K562 (cell line): ENCODE results near the gene TFDP1. TPM values are rescaled to one million over a fixed set of nuclear protein-coding genes. Genes with fewer than 3 reads are reported as not detected.

Source experiments
- ARID2 ChIP-seq: fragments of 450-650 bp; IDR thresholded peaks from 2 replicates; pipeline ENCODE4 v1.6.1; 2017; ENCODE audit warnings: antibody characterized with exemption, mild to moderate bottlenecking
- BRD9 ChIP-seq: fragments of 450-650 bp; IDR thresholded peaks from 2 replicates; pipeline ENCODE4 v1.6.1; 2018; ENCODE audit warnings: low read depth; ENCODE audit not compliant: partially characterized antibody
- CXXC5 ChIP-seq: fragments of 250-450 bp; sonication (Bioruptor Pico); IDR thresholded peaks from 2 replicates; pipeline ENCODE4 v1.8.0; 2022; ENCODE audit warnings: inconsistent platforms, mild to moderate bottlenecking, moderate library complexity
- DNMT1 ChIP-seq: fragments of 450-650 bp; IDR thresholded peaks from 2 replicates; pipeline ENCODE4 v1.6.1; 2016; ENCODE audit warnings: antibody characterized with exemption, mild to moderate bottlenecking
- E2F3 ChIP-seq: fragments of 250-450 bp; sonication (Bioruptor Pico); IDR thresholded peaks from 2 replicates; pipeline ENCODE4 v1.4.0; 2020; ENCODE audit warnings: mild to moderate bottlenecking
- L3MBTL2 ChIP-seq: fragments of 450-650 bp; IDR thresholded peaks from 2 replicates; pipeline ENCODE4 v1.6.1; 2016; ENCODE audit warnings: mild to moderate bottlenecking, moderate library complexity
- MTA3 ChIP-seq: fragments of 450-650 bp; formaldehyde crosslinking; IDR thresholded peaks from 2 replicates; pipeline ENCODE4 v1.6.1; 2017; ENCODE audit warnings: mild to moderate bottlenecking, borderline replicate concordance
- NONO ChIP-seq, 2 experiments: fragments of 200-400 bp in 1 of 2; fragments of 450-650 bp in 1 of 2; formaldehyde crosslinking in 1 of 2; IDR thresholded peaks; 2 replicates each; pipeline ENCODE4 v1.6.1; 2017; ENCODE audit warnings: low read depth in 2 of 2, mild to moderate bottlenecking in 2 of 2, moderate library complexity in 2 of 2, low read length in 1 of 2
- NRF1 ChIP-seq, 2 experiments: fragments of 450-650 bp; IDR thresholded peaks in 1 of 2; conservative IDR thresholded peaks in 1 of 2; 2 replicates each; pipeline ENCODE4 v1.6.1; 2014; ENCODE audit warnings: mild to moderate bottlenecking in 2 of 2
- PRPF4 ChIP-seq: fragments of 200-400 bp; formaldehyde crosslinking; IDR thresholded peaks from one replicate; pipeline ENCODE4 v1.6.1; 2017; ENCODE audit warnings: low read length, low read depth, mild to moderate bottlenecking; ENCODE audit not compliant: insufficient read depth, poor library complexity, severe bottlenecking
- RB1 ChIP-seq: fragments of 450-650 bp; IDR thresholded peaks from 2 replicates; pipeline ENCODE4 v1.6.1; 2017; ENCODE audit warnings: low read depth, mild to moderate bottlenecking
- SP1 ChIP-seq: sonication (generic); formaldehyde crosslinking; IDR thresholded peaks from 2 replicates; pipeline ENCODE4 v1.8.1; 2022; ENCODE audit warnings: mild to moderate bottlenecking, missing genetic modification reagents
- YY1 ChIP-seq, 3 experiments: IDR thresholded peaks; 2 replicates each; pipeline ENCODE4 v1.6.1; 2011; ENCODE audit warnings: low read length in 2 of 3, mild to moderate bottlenecking in 2 of 3, moderate library complexity in 2 of 3, borderline replicate concordance in 1 of 3, control low read depth in 1 of 3, low read depth in 1 of 3; ENCODE audit not compliant: insufficient read depth in 3 of 3, insufficient replicate concordance in 2 of 3, control insufficient read depth in 1 of 3, insufficient read length in 1 of 3; ENCODE audit errors: extremely low read depth in 1 of 3
- ZBTB2 ChIP-seq: fragments of 450-650 bp; IDR thresholded peaks from 2 replicates; pipeline ENCODE4 v1.6.1; 2016; ENCODE audit warnings: antibody characterized with exemption
- ZNF197 ChIP-seq: fragments of 200-800 bp; sonication (Bioruptor generic); IDR thresholded peaks from 2 replicates; pipeline ENCODE4 v1.6.1; 2016; ENCODE audit warnings: low read depth, missing genetic modification characterization, missing compliant biosample characterization
- ZNF263 ChIP-seq: sonication (generic); formaldehyde crosslinking; IDR thresholded peaks from 2 replicates; pipeline ENCODE4 v1.8.0; 2022; ENCODE audit warnings: mild to moderate bottlenecking, missing genetic modification reagents, borderline replicate concordance
- ZNF766 ChIP-seq: fragments of 200-800 bp; sonication (Bioruptor generic); conservative IDR thresholded peaks from 2 replicates; pipeline ENCODE4 v1.6.1; 2016; ENCODE audit warnings: missing genetic modification characterization, missing compliant biosample characterization
- polyA plus RNA-seq, 8 experiments: library from polyadenylated mRNA; depleted of rRNA in 4 of 8; stranded (reverse) in 5 of 8; unstranded in 3 of 8; fragments of >200 nt; fragmentation: Nextera tagmentation in 2 of 8; fragmentation: Illumina TruSeq in 1 of 8; extraction: Ambion mirVana in 2 of 8; extraction: Trizol in 1 of 8; gene quantifications; 2 replicates each; pipeline versions ENCODE4 v1.2.1 to v1.2.3, GENCODE V29; 2011 to 2014; ENCODE audit warnings: inconsistent platforms in 1 of 8, missing spikeins in 1 of 8
- total RNA-seq, 7 experiments: library from RNA; depleted of rRNA in 6 of 7; stranded (reverse); fragments of >200 nt in 6 of 7; fragmentation: Illumina TruSeq in 2 of 7; extraction: Trizol in 2 of 7; gene quantifications; 2 replicates each; pipeline versions ENCODE4 v1.2.1 to v1.2.3, GENCODE V29; 2011 to 2021; ENCODE audit warnings: low replicate concordance in 1 of 7
- TF ChIP-seq, protein P1 (sequence below), 3 experiments: fragments of 200-800 bp in 1 of 3; sonication (Bioruptor generic) in 1 of 3; sonication (generic) in 1 of 3; formaldehyde crosslinking in 1 of 3; IDR thresholded peaks; 2 replicates each; pipeline versions ENCODE4 v1.6.1 to v1.8.0; 2016 to 2022; ENCODE audit warnings: mild to moderate bottlenecking in 2 of 3, missing compliant biosample characterization in 2 of 3, missing genetic modification characterization in 2 of 3, missing genetic modification reagents in 1 of 3
- TF ChIP-seq, protein P2 (sequence below): fragments of 250-450 bp; sonication (Bioruptor Pico); IDR thresholded peaks from 2 replicates; pipeline ENCODE4 v1.4.0; 2020; ENCODE audit warnings: mild to moderate bottlenecking
- TF ChIP-seq, protein P3 (sequence below), 2 experiments: IDR thresholded peaks; 2 replicates each; pipeline ENCODE4 v1.6.1; 2011; ENCODE audit warnings: borderline replicate concordance in 1 of 2, control low read depth in 1 of 2, low read depth in 1 of 2, low read length in 1 of 2, mild to moderate bottlenecking in 1 of 2, mixed read lengths in 1 of 2, moderate library complexity in 1 of 2; ENCODE audit not compliant: insufficient read depth in 1 of 2, insufficient read length in 1 of 2, poor library complexity in 1 of 2, severe bottlenecking in 1 of 2; ENCODE audit errors: extremely low read depth in 1 of 2

Gene TFDP1
- total and polyA plus RNA-seq, 9 of the 15 experiments (the other 6 are each of a cell fraction or from before 2014, with no cell fraction given), result 33.8 to 145 (median 69.1) TPM

DNA sequence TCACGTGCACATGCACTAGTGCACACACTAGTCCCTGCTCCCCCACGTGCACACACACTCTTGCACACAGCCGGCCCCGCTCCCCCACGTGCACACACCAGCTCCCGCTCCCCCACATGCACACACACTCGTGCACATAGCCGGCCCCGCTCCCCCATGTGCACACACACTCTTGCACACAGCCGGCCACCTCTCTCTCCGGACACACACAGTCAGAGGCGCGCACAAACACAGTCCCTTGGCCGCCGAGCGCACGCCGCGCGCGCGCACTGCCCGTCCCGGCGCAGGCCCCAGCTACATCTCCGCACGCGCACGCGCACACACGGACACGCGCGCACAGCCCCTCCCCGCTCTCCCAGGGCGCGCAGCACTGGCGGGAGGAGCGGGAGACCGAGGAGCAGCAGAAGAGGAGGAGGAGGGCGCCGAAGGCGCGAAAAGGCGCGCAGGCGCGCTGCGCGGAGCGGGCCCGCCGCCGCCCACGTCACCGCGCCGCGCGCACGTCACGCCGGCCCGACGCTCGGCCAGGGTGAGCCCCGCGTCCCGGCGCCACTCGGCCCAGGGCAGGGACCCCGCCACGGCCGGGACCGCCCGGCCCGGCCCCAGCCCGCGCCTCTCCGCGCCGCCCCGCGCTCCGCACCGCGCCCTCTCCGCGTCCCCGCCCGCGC lies at the start of gene TFDP1 (continued):
- TF ChIP-seq PRPF4 (no peak), ZNF263 (CRISPR knock-in tag) (peak; percentile 99), NRF1 (conservative IDR thresholded peaks at IDR 0.05 in 1 of 2, IDR thresholded peaks at IDR 0.05 in 1 of 2) (peak; percentile 91 to 93), CXXC5 (CRISPR knock-in tag) (peak; percentile 81), SP1 (no peak), ARID2 (peak; percentile 18; the same call in 1 of the 2 replicates), YY1 (IDR thresholded peaks at IDR 0.05; ENCODE audit: borderline replicate concordance in 1 of 3, control insufficient read depth in 1 of 3, extremely low read depth in 1 of 3, insufficient read depth in 3 of 3, insufficient read length in 1 of 3, insufficient replicate concordance in 2 of 3, low read depth in 1 of 3, low read length in 2 of 3) (peak in 2 of 3 experiments; percentile 8 to 45), ZNF766 (CRISPR knock-in tag) (peak; percentile 71), L3MBTL2 (peak; percentile 63), ZBTB2 (0 out of 2 replicates have a peak, but pooled peaks have one; percentile 31), MTA3 (0 out of 2 replicates have a peak, but pooled peaks have one; percentile 26), ZNF197 (CRISPR knock-in tag) (0 out of 2 replicates have a peak, but pooled peaks have one; percentile 39), E2F3 (CRISPR knock-in tag) (peak; percentile 90), DNMT1 (no peak), RB1 (peak; percentile 95), NONO (IDR thresholded peaks at IDR 0.05; ENCODE audit: low read depth in 2 of 2, low read length in 1 of 2) (peak in 1 of 2 experiments; percentile 75; a peak in 2 of 4 replicates), BRD9 (no peak)
- TF ChIP-seq, protein P1, sequence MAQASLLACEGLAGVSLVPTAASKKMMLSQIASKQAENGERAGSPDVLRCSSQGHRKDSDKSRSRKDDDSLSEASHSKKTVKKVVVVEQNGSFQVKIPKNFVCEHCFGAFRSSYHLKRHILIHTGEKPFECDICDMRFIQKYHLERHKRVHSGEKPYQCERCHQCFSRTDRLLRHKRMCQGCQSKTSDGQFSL (CRISPR knock-in tag; IDR thresholded peaks at IDR 0.05), result peak; percentile 64; the same call in 1 of the 2 replicates
- TF ChIP-seq, protein P1 (tag; IDR thresholded peaks at IDR 0.05), result 0 out of 4 replicates have a peak, but pooled peaks of 1 of the 2 experiments have one; percentile 23
- TF ChIP-seq, protein P2, sequence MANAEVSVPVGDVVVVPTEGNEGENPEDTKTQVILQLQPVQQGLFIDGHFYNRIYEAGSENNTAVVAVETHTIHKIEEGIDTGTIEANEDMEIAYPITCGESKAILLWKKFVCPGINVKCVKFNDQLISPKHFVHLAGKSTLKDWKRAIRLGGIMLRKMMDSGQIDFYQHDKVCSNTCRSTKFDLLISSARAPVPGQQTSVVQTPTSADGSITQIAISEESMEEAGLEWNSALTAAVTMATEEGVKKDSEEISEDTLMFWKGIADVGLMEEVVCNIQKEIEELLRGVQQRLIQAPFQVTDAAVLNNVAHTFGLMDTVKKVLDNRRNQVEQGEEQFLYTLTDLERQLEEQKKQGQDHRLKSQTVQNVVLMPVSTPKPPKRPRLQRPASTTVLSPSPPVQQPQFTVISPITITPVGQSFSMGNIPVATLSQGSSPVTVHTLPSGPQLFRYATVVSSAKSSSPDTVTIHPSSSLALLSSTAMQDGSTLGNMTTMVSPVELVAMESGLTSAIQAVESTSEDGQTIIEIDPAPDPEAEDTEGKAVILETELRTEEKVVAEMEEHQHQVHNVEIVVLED (CRISPR knock-in tag), result peak; percentile 85
- TF ChIP-seq, protein P3, sequence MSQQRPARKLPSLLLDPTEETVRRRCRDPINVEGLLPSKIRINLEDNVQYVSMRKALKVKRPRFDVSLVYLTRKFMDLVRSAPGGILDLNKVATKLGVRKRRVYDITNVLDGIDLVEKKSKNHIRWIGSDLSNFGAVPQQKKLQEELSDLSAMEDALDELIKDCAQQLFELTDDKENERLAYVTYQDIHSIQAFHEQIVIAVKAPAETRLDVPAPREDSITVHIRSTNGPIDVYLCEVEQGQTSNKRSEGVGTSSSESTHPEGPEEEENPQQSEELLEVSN (IDR thresholded peaks at IDR 0.05; ENCODE audit: borderline replicate concordance in 1 of 2, extremely low read depth in 1 of 2, insufficient read depth in 1 of 2, insufficient read length in 1 of 2, low read depth in 1 of 2, low read length in 1 of 2, poor library complexity in 1 of 2, severe bottlenecking in 1 of 2), result peak; percentile 52 to 71
